SK-N-SH (cell line): ENCODE measurements around the gene MFSD8. TPM values are rescaled to one million over a fixed set of nuclear protein-coding genes. Genes with fewer than 3 reads are reported as not detected.
A peak's percentile ranks its signal among the peaks of the same experiment; 100 is the strongest.

Experiments used
- CTCF ChIA-PET: fragments of 300-600, 350-600 bp; formaldehyde crosslinking; extraction: SDS; loops from one replicate; lab custom pipeline; 2021; lab: Yijun Ruan, JAX
- POLR2A ChIA-PET: fragments of 350-600 bp; sonication (Branson Sonifier 250); formaldehyde crosslinking; extraction: SDS; loops from one replicate; lab custom pipeline; 2020; ENCODE audit warnings: antibody characterized with exemption, inconsistent platforms; lab: Yijun Ruan, JAX
- DNase-seq: peaks from one replicate; pipeline ENCODE4 v3.0.0; 2012
- H2AFZ ChIP-seq: fragments of 200-600 bp; sonication (generic); 2 replicates; pipeline ENCODE4 v1.8.1; 2016; ENCODE audit warnings: antibody characterized with exemption, mild to moderate bottlenecking, low read depth
- H3F3A ChIP-seq: fragments of 200-600 bp; sonication (generic); replicated peaks from 2 replicates; pipeline ENCODE3; 2016; ENCODE audit warnings: antibody characterized with exemption, mild to moderate bottlenecking; ENCODE audit not compliant: insufficient read depth
- H3K27ac ChIP-seq, 2 experiments: fragments of 200-500 bp in 1 of 2; fragments of 200-600 bp in 1 of 2; sonication (Bioruptor generic) in 1 of 2; sonication (generic), shearing (Covaris generic) in 1 of 2; 2 replicates each; pipeline versions ENCODE4 v1.5.1 to v1.6.1; 2014 to 2016; ENCODE audit warnings: low read depth in 2 of 2, inconsistent platforms in 1 of 2, low read length in 1 of 2, mild to moderate bottlenecking in 1 of 2, mixed read lengths in 1 of 2
- H3K27me3 ChIP-seq: fragments of 200-600 bp; sonication (generic), shearing (Covaris generic); 2 replicates; pipeline ENCODE4 v1.6.1; 2016; ENCODE audit warnings: mixed run types; ENCODE audit not compliant: insufficient read depth
- H3K36me3 ChIP-seq, 2 experiments: fragments of 200-500 bp in 1 of 2; fragments of 200-600 bp in 1 of 2; sonication (Bioruptor generic) in 1 of 2; sonication (generic) in 1 of 2; replicated peaks in 1 of 2; 2 replicates each; pipeline versions ENCODE3 to v1.5.1; 2014 to 2016; ENCODE audit warnings: low read length in 1 of 2, mild to moderate bottlenecking in 1 of 2; ENCODE audit not compliant: insufficient read depth in 2 of 2, control insufficient read depth in 1 of 2
- H3K4me1 ChIP-seq, 2 experiments: fragments of 200-500 bp in 1 of 2; fragments of 200-600 bp in 1 of 2; sonication (Bioruptor generic) in 1 of 2; sonication (generic), shearing (Covaris generic) in 1 of 2; 2 replicates each; pipeline versions ENCODE4 v1.5.1 to v1.6.1; 2014 to 2016; ENCODE audit warnings: low read depth in 1 of 2, low read length in 1 of 2, mixed run types in 1 of 2; ENCODE audit not compliant: insufficient read depth in 2 of 2, control insufficient read depth in 1 of 2
- H3K4me2 ChIP-seq: fragments of 200-600 bp; sonication (generic), shearing (Covaris generic); 2 replicates; pipeline ENCODE4 v1.6.1; 2017; ENCODE audit warnings: mixed run types
- H3K4me3 ChIP-seq, 2 experiments: fragments of 200-500 bp in 1 of 2; fragments of 200-600 bp in 1 of 2; sonication (Bioruptor generic) in 1 of 2; sonication (generic), shearing (Covaris generic) in 1 of 2; 2 replicates each; pipeline versions ENCODE4 v1.5.1 to v1.8.1; 2014 to 2016; ENCODE audit warnings: low read depth in 2 of 2, inconsistent platforms in 1 of 2, low read length in 1 of 2, mild to moderate bottlenecking in 1 of 2, mixed read lengths in 1 of 2, moderate library complexity in 1 of 2
- H3K79me2 ChIP-seq: fragments of 200-600 bp; sonication (generic); 2 replicates; pipeline ENCODE4 v1.8.1; 2017; ENCODE audit warnings: mild to moderate bottlenecking; ENCODE audit not compliant: insufficient read depth
- H3K9ac ChIP-seq: fragments of 200-600 bp; sonication (generic); 2 replicates; pipeline ENCODE4 v1.6.1; 2017; ENCODE audit warnings: mixed run types
- H3K9me2 ChIP-seq: fragments of 200-600 bp; sonication (generic); 2 replicates; pipeline ENCODE4 v1.6.1; 2017; ENCODE audit warnings: mixed run types
- H3K9me3 ChIP-seq: fragments of 200-600 bp; sonication (generic); 2 replicates; pipeline ENCODE4 v1.6.1; 2017; ENCODE audit warnings: mixed run types, mild to moderate bottlenecking, moderate library complexity
- H4K20me1 ChIP-seq: fragments of 200-600 bp; sonication (generic); 2 replicates; pipeline ENCODE4 v1.6.1; 2017; ENCODE audit warnings: mild to moderate bottlenecking, mixed run types; ENCODE audit not compliant: insufficient read depth
- CHD2 ChIP-seq: fragments of 150-350 bp; IDR thresholded peaks from 2 replicates; pipeline ENCODE4 v1.6.1; 2018; ENCODE audit warnings: low read length; ENCODE audit not compliant: partially characterized antibody
- EZH2phosphoT487 ChIP-seq: fragments of 200-600 bp; sonication (generic); IDR thresholded peaks from 2 replicates; pipeline ENCODE4 v1.6.1; 2017; ENCODE audit warnings: low read depth, mixed run types, mild to moderate bottlenecking, antibody characterized with exemption, moderate library complexity, borderline replicate concordance
- FOSL2 ChIP-seq: IDR thresholded peaks from 2 replicates; pipeline ENCODE4 v1.4.0; 2012; ENCODE audit warnings: low read depth, mild to moderate bottlenecking, moderate library complexity, borderline replicate concordance
- GABPA ChIP-seq: IDR thresholded peaks from 2 replicates; pipeline ENCODE4 v1.4.0; 2012; ENCODE audit warnings: low read depth, mild to moderate bottlenecking
- IRF3 ChIP-seq: fragments of 150-350 bp; IDR thresholded peaks from 2 replicates; pipeline ENCODE4 v1.6.1; 2016; ENCODE audit warnings: mild to moderate bottlenecking, low read depth, low read length
- MXI1 ChIP-seq: IDR thresholded peaks from 2 replicates; pipeline ENCODE4 v1.6.1; 2012; ENCODE audit warnings: mild to moderate bottlenecking, low read depth, low read length, improper control_type of control experiment
- PBX3 ChIP-seq: IDR thresholded peaks from 2 replicates; pipeline ENCODE4; 2012
- RAD21 ChIP-seq: IDR thresholded peaks from 2 replicates; pipeline ENCODE4 v1.6.1; 2012; ENCODE audit warnings: mild to moderate bottlenecking, low read length
- RXRA ChIP-seq: IDR thresholded peaks from 2 replicates; pipeline ENCODE4 v1.4.0; 2012; ENCODE audit warnings: low read depth, mild to moderate bottlenecking, borderline replicate concordance
- TAF1 ChIP-seq: IDR thresholded peaks from 2 replicates; pipeline ENCODE4 v1.6.1; 2012; ENCODE audit warnings: low read depth, mild to moderate bottlenecking, low read length, moderate library complexity, borderline replicate concordance
- USF2 ChIP-seq: fragments of 150-350 bp; IDR thresholded peaks from 2 replicates; pipeline ENCODE4 v1.6.1; 2017; ENCODE audit warnings: antibody characterized with exemption, low read length, low read depth, borderline replicate concordance
- YY1 ChIP-seq: IDR thresholded peaks from 2 replicates; pipeline ENCODE4 v1.4.0; 2012; ENCODE audit warnings: low read depth, mild to moderate bottlenecking
- WGBS: methylation state at CpG from one replicate; pipeline ENCODE4 v1.1.6; 2017; ENCODE audit warnings: low lambda C conversion rate; 5-methylcytosine and 5-hydroxymethylcytosine counted together
- polyA plus RNA-seq, 3 experiments: library from polyadenylated mRNA; depleted of rRNA; stranded (reverse); fragments of >200 nt; gene quantifications; 2 replicates each; pipeline ENCODE4 v1.2.3, GENCODE V29; 2012
- TF ChIP-seq, protein P1 (sequence below): IDR thresholded peaks from 2 replicates; pipeline ENCODE4 v1.4.0; 2012; ENCODE audit warnings: low read depth, borderline replicate concordance
- TF ChIP-seq, protein P2 (sequence below): IDR thresholded peaks from 2 replicates; pipeline ENCODE4 v1.4.0; 2012; ENCODE audit warnings: low read depth

MFSD8 gene
- polyA plus RNA-seq, 1 of the 3 experiments (the other 2 are of a cell fraction), result 7.5 TPM

- TF ChIP-seq MXI1 (peak; percentile 95), IRF3 (no peak), YY1 (peak; percentile 89), RXRA (no peak), EZH2phosphoT487 (no peak), GABPA (peak; percentile 65), USF2 (no peak), CHD2 (peak; percentile 99), RAD21 (peak; percentile 35; the same call in 1 of the 2 replicates)
- TF ChIP-seq, protein P1, sequence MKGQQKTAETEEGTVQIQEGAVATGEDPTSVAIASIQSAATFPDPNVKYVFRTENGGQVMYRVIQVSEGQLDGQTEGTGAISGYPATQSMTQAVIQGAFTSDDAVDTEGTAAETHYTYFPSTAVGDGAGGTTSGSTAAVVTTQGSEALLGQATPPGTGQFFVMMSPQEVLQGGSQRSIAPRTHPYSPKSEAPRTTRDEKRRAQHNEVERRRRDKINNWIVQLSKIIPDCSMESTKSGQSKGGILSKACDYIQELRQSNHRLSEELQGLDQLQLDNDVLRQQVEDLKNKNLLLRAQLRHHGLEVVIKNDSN, result peak; percentile 33; the same call in 1 of the 2 replicates
- TF ChIP-seq, protein P2, sequence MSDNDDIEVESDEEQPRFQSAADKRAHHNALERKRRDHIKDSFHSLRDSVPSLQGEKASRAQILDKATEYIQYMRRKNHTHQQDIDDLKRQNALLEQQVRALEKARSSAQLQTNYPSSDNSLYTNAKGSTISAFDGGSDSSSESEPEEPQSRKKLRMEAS, result peak; percentile 71; the same call in 1 of the 2 replicates
Observed at GRCh38 chr4:127965062-127965802, at the start of gene MFSD8, which contains the start of gene ABHD18 (continued).

DNA sequence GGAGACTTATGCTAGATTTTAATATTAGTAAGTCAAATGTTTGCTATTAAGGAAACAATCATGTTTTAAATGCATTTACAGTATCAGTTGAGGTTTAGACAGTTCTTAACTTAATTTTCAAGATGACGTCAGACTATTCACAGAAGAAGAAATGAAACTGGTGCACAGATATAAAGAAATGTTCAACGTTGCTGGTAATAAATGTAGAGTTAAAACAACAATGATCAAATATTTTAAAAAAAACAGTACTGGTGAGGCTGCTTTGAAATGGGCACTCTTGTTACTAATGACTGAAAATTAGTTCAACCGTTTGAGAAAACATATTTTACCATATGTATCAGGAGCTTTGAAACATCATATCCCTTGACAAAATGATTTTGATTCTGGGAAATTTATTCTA is 44.5 kb upstream of the MFSD8 start:
- H3K27ac ChIP-seq, result no peak overlapping the region
- H3K9me3 ChIP-seq, result no peaks in the 10 kb centered on the region
- no peaks in the 10 kb centered on the region for H3K27me3 ChIP-seq
- H3K9ac ChIP-seq, result no peak overlapping the region
- H3K36me3 ChIP-seq, result peaks cover 2 to 10% of the 10 kb centered on the region in 2 experiments
- H2AFZ ChIP-seq, result no peak overlapping the region
- ChIA-PET POLR2A (no interaction called here), CTCF (no interaction called here)
- DNase-seq, result no peak
- H4K20me1 ChIP-seq, result no peaks in the 10 kb centered on the region
- H3K9me2 ChIP-seq, result no peaks in the 10 kb centered on the region
- H3K4me2 ChIP-seq, result no peak overlapping the region
- TF ChIP-seq RXRA (no peak), RAD21 (no peak), PBX3 (no peak), FOSL2 (no peak), USF2 (no peak), TAF1 (no peak)
- peaks cover 3% of the 10 kb centered on the region for H3F3A ChIP-seq
- H3K4me1 ChIP-seq, result no peaks in the 10 kb centered on the region
- WGBS, result 67% methylated on average over 3 of the region's 3 CpGs
- H3K4me3 ChIP-seq, result no peak overlapping the region
- H3K79me2 ChIP-seq, result no peaks in the 10 kb centered on the region
